ENCODE measurements around the gene ENOX1. TPM values are rescaled to one million over a fixed set of nuclear protein-coding genes. Genes with fewer than 3 reads are reported as not detected.
"Not testable (repeated sequence)": the region's sequence is repeated elsewhere in the genome, so short reads cannot be mapped to it uniquely, and the experiment has no call there.

ENOX1 gene
- total RNA-seq: under 1 TPM in 1 of 2 experiments, not detected in 1; 0.10 TPM

DNA sequence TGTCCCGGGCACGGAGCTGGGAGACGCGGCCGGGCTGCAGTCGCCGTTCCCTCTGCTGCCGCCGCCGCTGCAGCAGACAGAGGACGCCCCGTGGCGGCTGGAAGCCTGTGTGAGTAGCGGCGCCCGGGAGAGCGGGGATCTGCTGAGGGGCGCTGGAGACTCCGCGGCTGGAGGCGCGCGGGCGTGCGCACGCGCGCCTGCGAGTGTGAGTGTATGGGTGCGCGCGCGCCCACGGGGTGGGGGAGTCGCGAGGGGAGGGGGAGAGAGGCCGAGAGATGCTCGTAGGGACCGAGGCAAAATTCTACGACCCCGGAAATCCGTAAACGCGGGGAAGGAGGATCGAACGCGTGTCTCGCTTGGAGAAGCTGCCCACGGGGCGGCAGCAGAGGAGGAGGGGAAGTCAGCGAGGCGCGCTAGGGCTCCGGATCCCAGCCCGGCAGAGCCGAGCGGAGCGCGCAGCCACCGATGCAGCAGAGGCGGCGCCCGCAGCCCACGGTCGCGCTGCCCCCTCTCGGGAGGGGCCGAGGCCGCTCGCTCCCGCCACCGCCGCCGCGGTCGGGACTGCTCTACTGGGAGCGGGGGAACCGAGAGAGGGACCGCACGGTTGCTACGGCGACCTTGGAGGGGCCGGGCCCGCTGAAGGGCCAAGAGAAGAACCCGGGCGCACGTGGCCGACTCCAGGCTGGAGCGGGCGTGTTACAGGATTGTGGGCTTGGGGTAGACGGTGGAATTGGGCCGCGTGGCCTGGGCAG lies at the start of gene ENOX1:
TSS of gene ENOX1 (minus strand) at position 207 of the 752 bp plus-strand sequence.
- CTCF ChIA-PET: no interaction called here
- POLR2A ChIA-PET: no interaction called here

DNA sequence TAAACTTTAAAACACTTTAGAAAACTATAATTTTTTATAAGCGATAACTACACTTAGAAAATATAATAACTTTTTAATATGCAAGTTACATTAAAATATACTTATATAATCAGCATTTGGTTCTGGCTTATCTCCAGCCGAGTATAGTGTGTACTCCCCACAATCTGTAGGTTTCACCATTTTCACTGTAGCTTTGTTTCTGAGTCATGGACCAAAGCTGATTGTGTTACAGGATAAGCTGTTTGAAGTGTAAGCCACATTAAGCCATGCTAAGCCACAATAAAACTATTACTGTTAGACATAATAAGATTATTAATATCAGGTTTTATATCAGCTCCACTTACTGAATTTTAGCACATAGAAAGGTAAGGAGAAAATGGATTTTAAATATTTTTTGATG lies 48.9 kb upstream of the ENOX1 start:
- CTCF ChIA-PET: no interaction called here
- POLR2A ChIA-PET: no interaction called here

DNA sequence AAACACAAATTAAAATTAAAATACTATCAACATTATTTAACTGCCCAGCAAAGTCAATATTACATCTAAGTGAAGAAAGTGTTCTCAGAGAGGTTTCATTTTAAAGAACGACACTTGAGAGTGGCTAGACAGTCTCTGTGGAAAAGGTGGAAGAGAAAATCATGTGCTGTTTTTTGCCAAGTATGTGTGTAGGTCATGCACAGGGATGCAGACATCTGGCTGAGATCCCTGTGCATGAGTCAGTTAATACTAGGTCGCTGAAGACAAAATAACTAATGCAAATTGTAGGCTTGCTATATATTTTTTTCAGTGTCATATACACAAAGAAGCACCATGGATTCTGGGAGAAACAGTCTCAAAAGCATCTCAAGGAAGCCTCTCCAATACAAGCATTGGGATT lies 44.3 kb upstream of the ENOX1 start:
- ChIA-PET POLR2A (no interaction called here), CTCF (no interaction called here)

DNA sequence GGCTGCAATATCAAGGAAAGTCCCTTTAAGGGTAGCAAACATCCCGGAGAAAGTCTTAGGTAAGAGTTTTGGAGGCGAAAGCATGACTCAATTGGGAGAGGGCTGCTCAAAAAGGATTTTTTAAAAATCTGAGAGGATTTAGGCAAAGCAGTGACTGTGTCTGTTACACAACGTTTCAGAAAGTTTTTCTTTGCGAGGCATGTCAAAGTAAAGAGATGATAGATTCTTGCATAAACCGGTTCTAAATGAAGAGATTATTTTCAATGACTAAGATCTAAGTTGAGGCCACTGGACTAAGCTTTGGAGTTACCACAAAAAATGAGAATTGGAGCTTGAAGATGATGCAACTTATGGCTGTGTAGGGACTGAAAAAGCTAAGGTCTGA lies 43.7 kb upstream of the ENOX1 start:
- ChIA-PET POLR2A (no interaction called here), CTCF (no interaction called here)

DNA sequence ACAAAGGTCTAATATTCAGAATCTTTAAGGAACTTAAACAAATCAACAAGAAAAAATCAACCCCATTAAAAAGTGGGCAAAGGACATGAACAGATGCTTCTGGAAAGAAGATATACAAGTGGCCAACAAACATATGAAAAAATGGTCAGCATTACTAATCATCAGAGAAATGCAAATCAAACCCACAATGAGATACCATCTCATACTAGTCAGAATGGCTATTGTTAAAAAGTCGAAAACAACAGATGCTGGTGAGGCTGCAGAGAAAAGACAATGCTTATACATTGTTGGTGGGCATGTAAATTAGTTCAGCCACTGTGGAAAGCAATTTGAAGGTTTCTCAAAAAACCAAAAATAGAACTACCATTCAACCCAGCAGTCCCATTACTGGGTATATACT lies 37.9 kb upstream of the ENOX1 start:
- POLR2A ChIA-PET, CTCF ChIA-PET: not testable (repeated sequence)

DNA sequence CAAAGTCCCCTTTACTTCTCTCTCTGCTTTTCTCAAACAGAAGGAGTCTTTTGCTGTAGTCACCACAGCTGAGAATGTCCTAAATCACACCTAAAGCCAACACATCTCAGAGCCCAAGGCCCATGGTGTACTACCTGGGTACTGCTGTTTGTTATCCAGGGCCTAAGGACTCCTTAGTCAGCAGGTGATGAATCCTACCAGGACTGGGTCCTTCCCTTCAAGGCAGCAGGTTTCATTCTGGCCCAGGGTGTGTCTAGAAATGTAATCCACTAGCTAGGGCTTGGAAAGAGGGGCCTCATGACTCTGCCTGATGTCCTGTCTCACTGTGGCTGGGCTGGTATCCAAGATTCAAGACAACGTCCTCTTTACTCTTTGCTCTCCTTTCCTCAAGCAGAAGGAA lies 36.2 kb upstream of the ENOX1 start:
- ChIA-PET POLR2A (no interaction called here), CTCF (no interaction called here)

DNA sequence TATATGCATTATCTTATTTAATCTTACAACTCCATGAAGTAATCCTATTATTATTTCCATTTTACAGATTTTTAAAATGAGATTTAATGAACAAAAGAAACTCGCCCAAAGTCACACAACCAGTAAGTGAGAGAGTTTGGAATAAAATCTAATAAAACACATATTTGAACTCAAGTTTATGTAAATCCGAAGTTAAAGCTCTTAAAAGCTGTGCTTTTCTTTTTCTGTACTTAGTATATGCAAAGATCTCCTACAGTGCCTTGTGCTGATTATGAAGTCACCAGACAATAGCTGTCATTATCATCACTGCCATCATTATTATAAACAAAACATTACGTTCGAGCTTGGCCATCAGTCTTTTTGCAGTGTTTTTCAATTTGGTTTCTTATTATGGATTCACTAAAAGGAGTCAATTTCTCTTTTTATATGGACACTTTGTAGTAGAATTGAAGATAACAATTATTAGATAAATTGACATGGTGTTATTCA lies 29.7 kb upstream of the ENOX1 start:
- CTCF ChIA-PET: interaction anchor here (1.4 kb wide), 1 partner anchor 375 kb away, joined by 3 read pairs; no protein-coding TSS in a partner anchor
- POLR2A ChIA-PET: no interaction called here

DNA sequence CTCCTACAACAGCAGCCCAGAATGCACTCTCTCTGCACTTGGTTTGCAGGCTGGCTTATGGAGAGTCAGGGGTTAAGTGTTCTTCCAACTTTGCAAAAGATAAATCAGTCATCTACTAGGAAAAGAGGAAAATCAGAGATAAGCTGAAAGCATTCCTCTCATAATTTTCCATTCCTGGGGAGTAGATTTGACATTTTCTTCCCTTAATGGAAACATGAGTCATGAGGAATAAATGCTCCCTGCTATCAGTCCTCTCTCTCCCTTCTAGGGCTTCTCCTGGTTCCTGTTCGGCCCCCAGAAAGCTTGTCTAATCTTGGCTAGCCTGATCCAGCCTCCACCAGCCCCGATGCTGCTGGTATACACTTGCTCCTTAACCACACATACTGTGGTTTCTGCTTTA lies 28.4 kb upstream of the ENOX1 start:
- ChIA-PET POLR2A (interaction anchor here (0.6 kb wide), 1 partner anchor 249 kb away, joined by 3 read pairs; no protein-coding TSS in a partner anchor), CTCF (interaction anchor here (0.6 kb wide), 1 partner anchor 431 kb away, joined by 3 read pairs; no protein-coding TSS in a partner anchor)

DNA sequence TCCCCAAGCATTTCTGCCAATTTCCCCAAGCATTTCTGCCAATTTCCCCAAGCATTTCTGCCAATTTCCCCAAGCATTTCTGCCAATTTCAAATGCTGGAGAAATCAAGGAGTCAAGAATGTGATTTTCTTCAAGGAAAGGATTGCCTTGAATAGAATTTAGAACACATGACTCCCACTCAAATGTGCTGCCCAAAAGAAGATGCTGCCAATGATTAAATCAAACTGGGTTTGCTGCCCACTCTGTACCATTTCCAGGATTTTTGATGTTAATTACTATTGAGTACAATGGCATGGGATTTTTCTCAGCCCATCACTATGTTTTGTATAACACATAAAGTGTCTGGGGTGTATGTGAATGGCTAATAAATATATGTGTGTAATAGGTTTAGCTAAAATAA lies 21.9 kb upstream of the ENOX1 start:
- CTCF ChIA-PET: interaction anchor here (0.6 kb wide), 1 partner anchor 1089 kb away, joined by 3 read pairs; no protein-coding TSS in a partner anchor
- POLR2A ChIA-PET: no interaction called here

DNA sequence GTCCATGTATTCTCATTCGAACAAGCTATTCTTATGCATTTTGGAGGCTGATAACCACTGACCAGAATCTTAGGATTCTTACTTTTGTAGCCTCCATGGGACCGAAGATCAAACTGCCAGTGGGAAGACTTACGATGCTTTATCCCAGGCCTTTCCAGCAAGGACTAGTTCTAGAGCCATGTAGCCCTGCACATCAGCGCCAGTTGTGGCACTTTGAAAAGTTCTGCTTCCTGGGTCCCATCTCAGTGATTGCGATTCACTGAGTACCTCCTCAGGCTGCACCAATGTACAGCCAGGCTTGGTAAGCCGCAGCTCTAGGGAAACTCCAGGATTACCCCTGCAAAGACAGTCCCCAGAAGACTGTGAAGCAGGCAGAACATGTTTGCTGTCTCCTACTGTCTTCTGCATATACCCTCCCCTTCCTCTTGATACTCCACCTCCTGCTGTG lies 18.9 kb upstream of the ENOX1 start:
- ChIA-PET POLR2A (no interaction called here), CTCF (no interaction called here)

DNA sequence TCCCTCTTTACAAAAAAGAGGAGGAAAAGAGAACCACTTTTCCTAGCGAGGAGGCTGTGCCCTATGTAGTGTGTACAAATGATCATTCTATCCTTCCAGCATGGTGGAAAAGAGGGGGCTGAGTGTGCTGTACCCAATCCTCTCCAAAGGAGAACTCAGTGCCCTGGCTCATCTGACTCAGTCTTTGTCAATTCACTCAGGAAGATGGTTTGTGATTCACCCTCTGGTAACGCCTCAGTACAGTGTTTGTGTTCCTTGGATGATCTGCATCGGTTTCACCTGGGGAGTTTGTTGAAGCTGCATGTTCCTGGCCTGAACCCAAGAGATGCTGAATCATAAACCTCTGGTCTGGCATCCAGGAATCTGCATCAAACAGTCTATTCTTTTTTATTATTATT lies 18.3 kb upstream of the ENOX1 start:
- ChIA-PET CTCF (no interaction called here), POLR2A (no interaction called here)

DNA sequence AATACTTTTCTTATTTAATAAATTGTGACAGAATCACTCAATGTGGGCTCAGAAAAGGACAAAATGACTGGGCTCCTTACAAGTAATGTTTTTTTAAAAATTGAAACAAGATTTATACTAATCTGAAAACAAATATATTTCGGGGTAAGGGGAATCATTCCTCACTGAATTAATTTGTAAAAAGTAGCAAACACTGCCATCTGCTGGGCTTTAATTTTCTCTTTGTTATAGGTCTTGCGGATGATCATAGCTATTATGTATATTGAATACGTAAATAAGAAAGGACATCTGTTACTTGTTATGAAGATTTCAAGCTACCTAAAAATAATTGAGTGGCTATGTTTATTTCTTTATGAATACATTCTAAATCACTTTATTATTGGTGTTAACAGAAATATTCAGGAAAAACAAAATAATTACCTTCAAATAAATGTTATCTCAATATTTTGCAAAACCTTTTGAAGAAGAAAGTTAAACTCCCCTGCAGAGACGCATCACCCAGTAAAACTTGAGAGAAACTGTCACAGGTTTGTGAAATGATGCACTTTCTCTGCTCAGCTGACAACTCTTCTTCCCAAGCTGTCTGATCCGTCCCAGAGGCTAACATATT lies 17.8 kb upstream of the ENOX1 start:
- ChIA-PET POLR2A (no interaction called here), CTCF (no interaction called here)

DNA sequence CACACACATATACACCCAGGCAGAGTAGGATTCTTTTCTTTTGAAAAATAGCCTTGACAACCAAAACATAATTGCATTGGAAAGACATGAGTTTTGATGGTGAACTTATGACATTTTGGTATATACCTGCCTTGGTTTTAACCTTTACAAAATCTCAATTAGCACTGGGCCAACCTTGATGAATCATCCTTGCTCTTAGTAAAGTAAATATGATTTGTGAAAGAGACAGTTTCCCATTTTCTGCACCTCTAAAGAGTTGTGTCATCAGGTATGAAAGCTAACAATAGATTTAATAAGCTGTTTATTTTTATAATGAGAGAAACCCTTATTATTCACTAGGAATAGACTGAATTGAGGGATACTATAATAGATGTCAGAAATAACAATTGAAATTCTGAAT lies 15.7 kb upstream of the ENOX1 start:
- POLR2A ChIA-PET: no interaction called here
- CTCF ChIA-PET: no interaction called here

DNA sequence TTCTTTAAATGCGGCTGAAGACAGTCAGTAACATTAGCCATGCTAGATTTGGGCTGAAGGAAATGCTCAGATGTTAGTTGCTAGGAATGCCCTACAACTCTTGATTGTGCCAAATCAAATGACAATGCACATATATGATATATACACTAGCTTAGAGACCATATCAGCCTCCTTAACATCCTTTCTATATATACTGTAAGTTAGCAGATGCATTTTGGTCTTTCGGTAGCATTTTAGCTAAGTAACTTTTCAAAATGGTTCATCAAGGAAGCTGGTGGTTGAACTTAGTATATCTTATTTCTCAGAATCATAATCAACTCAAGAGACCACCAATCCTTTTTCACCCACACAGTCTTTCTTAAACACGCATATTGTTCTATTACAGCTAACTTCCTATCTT lies 14.1 kb upstream of the ENOX1 start:
- POLR2A ChIA-PET: interaction anchor here (0.6 kb wide), 1 partner anchor 21 kb away, joined by 4 read pairs; no protein-coding TSS in a partner anchor

DNA sequence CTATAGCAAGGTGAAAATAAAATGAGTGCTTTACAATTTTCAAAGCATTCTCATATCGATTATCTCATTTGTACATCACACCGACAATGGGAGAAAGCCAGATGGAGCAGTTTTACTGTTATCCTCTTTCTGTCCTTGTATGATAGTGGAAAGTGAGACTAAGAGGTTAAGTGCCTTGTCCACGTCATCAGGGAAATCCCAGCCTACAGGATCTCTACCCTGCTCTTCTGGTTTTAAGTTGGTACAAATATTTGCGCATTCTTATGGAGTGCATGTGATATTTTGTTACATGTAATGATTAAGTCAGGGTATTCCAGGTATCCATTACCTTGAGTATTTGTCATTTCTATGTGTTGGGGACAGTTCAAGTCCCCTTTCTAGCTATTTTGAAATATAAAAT lies 12.4 kb upstream of the ENOX1 start:
- ChIA-PET POLR2A (no interaction called here), CTCF (no interaction called here)

More for the DNA sequence above, 14.1 kb upstream of the ENOX1 start:
- CTCF ChIA-PET: no interaction called here

DNA sequence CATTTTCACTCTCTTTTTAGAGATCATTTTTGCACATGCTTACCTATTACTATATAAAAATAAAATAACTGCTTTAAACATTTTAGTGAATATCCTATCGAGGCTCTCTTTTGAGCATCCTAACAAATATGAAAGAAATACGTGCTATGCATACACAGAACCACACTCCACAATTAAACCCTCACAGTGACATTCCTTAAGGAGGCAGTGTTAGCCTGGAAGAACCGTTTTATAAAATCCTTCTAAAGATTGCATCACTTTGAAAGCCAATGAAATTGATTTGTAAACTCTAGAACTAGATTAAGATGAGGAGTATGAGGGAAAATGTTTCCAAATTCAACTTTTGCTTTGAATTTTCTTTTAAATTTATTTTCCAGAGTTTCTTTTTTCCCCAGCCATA lies 11.1 kb upstream of the ENOX1 start:
- CTCF ChIA-PET: no interaction called here
- POLR2A ChIA-PET: no interaction called here

DNA sequence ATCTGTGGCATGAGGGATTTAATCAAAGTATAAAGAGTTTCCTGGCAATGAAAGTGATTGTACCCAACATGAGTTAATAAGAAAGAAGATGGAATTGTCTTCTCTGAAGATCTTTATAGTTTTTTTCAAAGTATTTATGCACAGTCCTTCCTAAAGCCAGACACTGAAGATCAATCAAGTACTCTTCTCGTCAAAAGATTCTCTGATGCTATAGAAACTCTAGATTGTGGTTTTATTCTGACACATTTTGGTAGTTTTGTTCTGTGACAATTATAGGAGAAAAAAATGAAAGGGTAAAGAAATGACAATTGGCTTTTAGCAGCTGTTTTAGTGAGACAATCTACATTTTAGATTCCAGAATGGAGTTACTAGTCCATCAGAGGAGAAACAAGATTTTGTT lies 10.4 kb upstream of the ENOX1 start:
- CTCF ChIA-PET: no interaction called here
- POLR2A ChIA-PET: no interaction called here

DNA sequence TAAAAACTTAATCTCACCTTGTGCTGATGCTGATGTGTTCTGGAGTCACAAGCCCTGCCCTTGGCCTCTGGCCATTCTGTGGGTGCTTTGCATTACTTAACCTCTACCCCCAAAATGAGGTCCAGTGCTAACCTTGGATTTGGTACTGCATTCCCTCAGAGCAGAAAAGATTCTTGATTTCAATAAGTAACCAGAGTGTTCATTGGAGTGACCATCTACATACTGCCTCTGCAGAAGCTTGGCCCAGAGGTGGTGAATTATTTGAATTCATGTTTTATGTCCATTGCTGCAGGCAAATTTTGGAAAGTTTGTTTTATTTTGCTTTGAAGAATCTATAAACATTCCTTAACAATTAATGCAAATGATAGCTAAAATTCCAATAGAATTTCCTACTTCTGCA lies 7.6 kb upstream of the ENOX1 start:
- ChIA-PET CTCF (no interaction called here), POLR2A (no interaction called here)

DNA sequence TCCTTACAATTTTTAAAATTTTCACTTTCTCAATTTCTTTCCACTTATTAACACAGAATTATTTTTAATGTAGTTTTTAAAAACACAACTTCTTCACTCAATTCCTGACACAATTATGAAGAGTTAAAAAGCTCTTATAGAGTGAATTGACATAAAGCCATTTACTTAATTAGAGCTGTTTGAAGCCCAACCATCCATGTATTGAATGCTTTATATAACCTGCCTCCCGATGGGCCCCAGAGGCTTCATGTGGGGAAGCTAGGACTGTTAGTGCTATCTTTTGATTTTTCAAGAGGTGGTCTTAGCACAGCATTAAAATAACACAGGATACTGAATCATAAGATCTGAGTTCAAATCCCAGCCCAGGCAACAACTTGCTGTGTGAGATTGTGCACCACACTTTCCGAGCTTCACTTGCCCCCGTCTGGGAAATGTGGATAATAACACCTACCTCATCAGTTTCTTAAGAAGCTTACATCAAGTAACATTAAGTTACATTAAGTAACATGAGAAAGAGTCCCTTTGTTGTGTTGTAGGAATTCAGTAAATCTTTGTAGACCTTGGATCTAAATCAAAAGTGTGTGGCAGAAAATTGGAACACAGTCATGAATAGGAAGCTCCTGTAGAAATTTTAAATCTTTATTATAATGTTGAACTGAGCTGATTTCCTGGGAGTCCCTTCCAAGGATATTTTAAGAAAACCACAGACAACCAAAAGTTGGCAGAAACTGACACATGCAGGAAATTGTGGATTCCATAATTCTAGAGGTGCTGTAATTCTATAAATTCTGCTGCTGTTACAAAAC lies 5.5 kb upstream of the ENOX1 start:
- CTCF ChIA-PET: no interaction called here

DNA sequence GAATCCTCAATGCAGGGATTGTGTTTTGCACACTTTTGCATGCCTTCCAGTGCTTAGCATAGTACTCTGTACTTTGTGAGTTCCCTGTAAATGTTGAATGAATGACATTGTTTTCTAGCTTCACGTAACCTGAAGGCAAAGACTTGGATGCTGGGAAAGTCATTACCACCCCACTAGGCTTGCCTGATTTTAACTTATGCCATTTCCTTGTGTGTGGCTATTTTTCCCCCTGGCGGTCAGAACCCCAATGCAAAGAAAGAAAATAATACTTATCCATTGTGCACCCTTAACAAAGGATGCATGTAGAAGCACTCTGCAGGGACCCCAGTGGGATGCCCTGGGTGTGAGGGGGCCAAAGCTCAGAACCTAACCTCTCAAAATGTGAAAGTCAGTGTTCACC lies 1.2 kb upstream of the ENOX1 start:
- ChIA-PET CTCF (no interaction called here), POLR2A (no interaction called here)

More for the DNA sequence above, 5.5 kb upstream of the ENOX1 start:
- POLR2A ChIA-PET: no interaction called here

DNA sequence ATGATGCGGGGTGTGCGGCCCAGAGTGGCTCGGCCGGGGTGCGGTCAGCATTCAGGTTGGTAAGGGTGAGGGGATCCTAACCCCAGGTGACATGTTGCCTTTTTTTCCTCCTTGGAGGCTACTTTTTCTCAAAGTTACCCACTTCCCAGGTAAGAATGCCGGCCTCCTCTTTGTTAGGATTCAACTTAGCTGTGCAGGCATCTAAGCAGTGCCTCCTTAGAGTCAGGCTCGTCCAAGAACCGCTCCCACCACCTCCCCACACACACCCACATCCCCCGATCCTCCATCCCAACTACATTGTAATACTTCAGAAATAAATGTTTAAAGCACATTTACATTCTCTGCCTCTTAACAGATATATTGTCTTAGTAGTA lies 733 bp upstream of the ENOX1 start:
- ChIA-PET POLR2A (no interaction called here), CTCF (no interaction called here)

Data from activated CD8-positive, alpha-beta memory T cell treated with anti-CD3 and anti-CD28 coated beads for 36 hours (primary cell).